ENCODE results near the gene KLHL1.

The KLHL1 gene

DNA sequence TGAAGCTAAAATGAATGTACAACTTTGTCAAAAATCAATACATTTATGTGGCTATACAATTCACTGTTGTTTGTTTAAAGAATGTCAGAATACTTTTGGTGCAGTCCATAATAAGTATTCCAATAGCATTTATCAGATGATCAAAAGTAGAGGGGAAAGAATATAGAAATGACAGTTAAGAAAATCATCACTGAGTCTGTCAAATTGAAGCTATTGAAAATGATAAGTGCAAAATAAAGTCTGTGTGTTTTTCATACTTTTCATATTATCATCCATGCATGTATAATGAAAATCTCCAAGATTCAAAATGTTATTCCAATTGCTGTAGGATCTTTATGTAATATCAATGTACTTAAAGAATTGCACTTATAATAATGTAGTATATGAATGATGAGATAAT lies 93.9 kb downstream of the KLHL1 start:
- Histone ChIP-seq H3K27ac (no peak overlapping the region), H3K36me3 (no peaks in the 10 kb centered on the region), H3K27me3 (ENCODE audit: insufficient read depth, low read depth, severe bottlenecking) (no peaks in the 10 kb centered on the region), H3K9me3 (ENCODE audit: severe bottlenecking) (no peaks in the 10 kb centered on the region), H3K4me3 (ENCODE audit: low read depth, low read length) (no peak overlapping the region)
- DNase-seq, result no peak
- TF ChIP-seq, protein P1, sequence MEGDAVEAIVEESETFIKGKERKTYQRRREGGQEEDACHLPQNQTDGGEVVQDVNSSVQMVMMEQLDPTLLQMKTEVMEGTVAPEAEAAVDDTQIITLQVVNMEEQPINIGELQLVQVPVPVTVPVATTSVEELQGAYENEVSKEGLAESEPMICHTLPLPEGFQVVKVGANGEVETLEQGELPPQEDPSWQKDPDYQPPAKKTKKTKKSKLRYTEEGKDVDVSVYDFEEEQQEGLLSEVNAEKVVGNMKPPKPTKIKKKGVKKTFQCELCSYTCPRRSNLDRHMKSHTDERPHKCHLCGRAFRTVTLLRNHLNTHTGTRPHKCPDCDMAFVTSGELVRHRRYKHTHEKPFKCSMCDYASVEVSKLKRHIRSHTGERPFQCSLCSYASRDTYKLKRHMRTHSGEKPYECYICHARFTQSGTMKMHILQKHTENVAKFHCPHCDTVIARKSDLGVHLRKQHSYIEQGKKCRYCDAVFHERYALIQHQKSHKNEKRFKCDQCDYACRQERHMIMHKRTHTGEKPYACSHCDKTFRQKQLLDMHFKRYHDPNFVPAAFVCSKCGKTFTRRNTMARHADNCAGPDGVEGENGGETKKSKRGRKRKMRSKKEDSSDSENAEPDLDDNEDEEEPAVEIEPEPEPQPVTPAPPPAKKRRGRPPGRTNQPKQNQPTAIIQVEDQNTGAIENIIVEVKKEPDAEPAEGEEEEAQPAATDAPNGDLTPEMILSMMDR (IDR thresholded peaks at IDR 0.05; ENCODE audit: low read depth, low read length), result no peak

DNA sequence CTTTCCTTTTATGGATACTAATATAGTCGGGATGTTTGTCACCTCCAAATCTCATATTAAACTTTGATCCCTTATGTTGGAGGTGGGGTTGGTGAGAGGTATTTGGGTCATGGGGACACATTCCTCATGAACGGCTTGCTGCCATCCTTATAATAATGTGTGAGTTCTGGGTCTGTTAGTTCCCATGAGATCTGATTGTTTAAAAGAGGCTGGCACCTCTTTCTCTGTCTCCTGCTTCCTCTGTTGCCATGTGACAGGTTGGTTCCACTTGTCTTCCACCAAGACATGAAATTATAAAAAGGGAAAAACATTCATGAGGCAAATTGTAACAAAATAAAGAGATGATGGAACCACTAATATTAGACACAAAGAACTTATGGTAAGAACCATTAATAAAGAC lies 108.4 kb downstream of the KLHL1 start:
- no peak overlapping the region for H3K27ac ChIP-seq
- H3K9me3 ChIP-seq (ENCODE audit: severe bottlenecking), result no peaks in the 10 kb centered on the region
- TF ChIP-seq, protein P1 (IDR thresholded peaks at IDR 0.05; ENCODE audit: low read depth, low read length), result no peak
- H3K4me3 ChIP-seq (ENCODE audit: low read depth, low read length), result no peak overlapping the region
- no peaks in the 10 kb centered on the region for H3K27me3 ChIP-seq (ENCODE audit: insufficient read depth, low read depth, severe bottlenecking)
- DNase-seq, result no peak
- no peaks in the 10 kb centered on the region for H3K36me3 ChIP-seq

DNA sequence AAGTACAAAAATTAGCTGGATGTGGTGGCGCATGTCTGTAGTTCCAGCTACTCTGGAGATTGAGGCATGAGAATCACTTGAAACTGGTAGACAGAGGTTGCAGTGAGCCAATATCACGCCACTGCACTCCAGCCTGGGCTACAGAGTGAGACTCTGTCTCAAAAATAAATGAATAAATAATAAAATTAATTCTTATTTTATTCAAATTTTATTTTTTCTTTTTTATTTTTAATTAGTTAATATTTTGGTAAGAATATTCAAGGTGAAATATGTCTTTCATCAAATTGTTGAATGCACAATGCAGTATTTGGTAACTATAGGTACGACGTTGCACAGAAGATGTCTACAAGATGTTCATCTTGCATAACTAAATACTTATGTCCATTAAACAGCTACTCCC lies 111.2 kb downstream of the KLHL1 start:
- no peak for DNase-seq
- no peak overlapping the region for H3K27ac ChIP-seq
- no peaks in the 10 kb centered on the region for H3K9me3 ChIP-seq (ENCODE audit: severe bottlenecking)
- TF ChIP-seq, protein P1 (IDR thresholded peaks at IDR 0.05; ENCODE audit: low read depth, low read length), result no peak
- H3K4me3 ChIP-seq (ENCODE audit: low read depth, low read length), result no peak overlapping the region
- no peaks in the 10 kb centered on the region for H3K36me3 ChIP-seq
- no peaks in the 10 kb centered on the region for H3K27me3 ChIP-seq (ENCODE audit: insufficient read depth, low read depth, severe bottlenecking)

DNA sequence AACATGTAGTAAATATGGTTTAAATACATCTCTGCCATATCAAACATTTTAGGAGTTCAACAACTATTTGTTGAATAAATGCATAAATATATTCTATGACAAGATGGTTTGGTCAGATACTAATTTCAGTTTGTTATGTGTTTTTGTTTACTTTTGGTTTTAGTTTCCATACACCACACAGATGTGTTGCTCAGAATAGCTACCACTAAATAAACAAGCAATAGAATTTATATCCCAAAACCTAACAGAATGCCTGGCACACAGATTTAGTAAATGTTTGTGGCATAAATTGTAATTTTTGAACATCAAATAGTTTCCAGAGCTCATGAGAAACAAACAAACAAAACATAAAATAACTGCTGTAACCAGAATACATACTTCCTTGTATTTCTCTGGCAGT lies 127.5 kb downstream of the KLHL1 start:
- no peak overlapping the region for H3K4me3 ChIP-seq (ENCODE audit: low read depth, low read length)

DNA sequence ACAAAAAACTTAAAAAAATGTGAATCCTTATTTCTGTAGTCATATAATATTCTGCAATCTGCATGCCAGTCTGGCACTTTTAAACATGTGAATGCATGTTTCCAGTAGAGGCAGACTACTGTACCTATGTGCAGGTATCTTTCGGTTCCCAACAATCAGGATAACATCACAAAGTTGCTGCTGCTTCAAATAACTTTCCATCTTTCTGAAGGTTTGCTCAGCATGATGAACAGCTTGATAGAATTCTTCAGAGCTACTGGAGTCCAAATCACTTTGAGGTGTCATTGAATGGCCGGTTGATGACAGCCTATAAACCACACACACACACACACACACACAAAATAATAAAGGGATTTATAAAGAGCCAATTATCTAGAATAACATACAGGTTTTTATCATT lies 132.8 kb downstream of the KLHL1 start:
- DNase-seq, result no peak
- Histone ChIP-seq H3K4me3 (ENCODE audit: low read depth, low read length) (no peak overlapping the region), H3K9me3 (ENCODE audit: severe bottlenecking) (no peaks in the 10 kb centered on the region), H3K27ac (no peak overlapping the region), H3K36me3 (no peaks in the 10 kb centered on the region), H3K27me3 (ENCODE audit: insufficient read depth, low read depth, severe bottlenecking) (no peaks in the 10 kb centered on the region)
- TF ChIP-seq, protein P1 (IDR thresholded peaks at IDR 0.05; ENCODE audit: low read depth, low read length), result no peak

More for the DNA sequence above, 127.5 kb downstream of the KLHL1 start:
- no peaks in the 10 kb centered on the region for H3K9me3 ChIP-seq (ENCODE audit: severe bottlenecking)
- no peaks in the 10 kb centered on the region for H3K36me3 ChIP-seq
- no peaks in the 10 kb centered on the region for H3K27me3 ChIP-seq (ENCODE audit: insufficient read depth, low read depth, severe bottlenecking)
- no peak for DNase-seq
- TF ChIP-seq, protein P1 (IDR thresholded peaks at IDR 0.05; ENCODE audit: low read depth, low read length), result no peak
- no peak overlapping the region for H3K27ac ChIP-seq

DNA sequence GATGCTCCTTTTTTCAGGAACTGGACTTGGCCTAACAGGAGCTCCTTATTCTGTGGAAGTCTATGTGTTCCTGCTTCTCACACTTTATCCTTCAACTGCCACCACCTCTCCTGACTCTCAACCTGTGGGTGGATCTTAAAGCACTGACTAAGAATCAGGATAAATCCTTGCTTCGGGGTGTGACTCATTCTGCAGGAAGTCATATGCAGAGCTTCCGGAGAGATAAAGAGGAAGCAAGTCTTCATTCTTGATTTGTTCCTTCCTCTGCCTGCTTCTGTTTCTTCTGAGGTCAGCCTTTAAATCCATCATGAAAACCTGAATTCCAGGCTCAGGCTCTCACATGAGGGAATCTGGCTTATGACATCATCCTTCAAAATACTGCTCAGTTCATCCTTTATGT lies 137.7 kb downstream of the KLHL1 start:
- Histone ChIP-seq H3K9me3 (ENCODE audit: severe bottlenecking) (no peaks in the 10 kb centered on the region), H3K36me3 (no peaks in the 10 kb centered on the region), H3K4me3 (ENCODE audit: low read depth, low read length) (no peak overlapping the region), H3K27me3 (ENCODE audit: insufficient read depth, low read depth, severe bottlenecking) (no peaks in the 10 kb centered on the region), H3K27ac (no peak overlapping the region)
- DNase-seq, result no peak
- TF ChIP-seq, protein P1 (IDR thresholded peaks at IDR 0.05; ENCODE audit: low read depth, low read length), result no peak
